Measurements from ENCODE around the gene POLR3GL.

GRCh38 chr1:145944532-145944931 lies 20.0 kb upstream of the POLR3GL start:
- TF ChIP-seq EP300 (IDR thresholded peaks at IDR 0.05) = no peak
- TF ChIP-seq CTCF (IDR thresholded peaks at IDR 0.05) = no peak
- no peak for TF ChIP-seq POLR2AphosphoS5 (IDR thresholded peaks at IDR 0.05)
